ENCODE data around the gene PVRIG. TPM values are rescaled to one million over a fixed set of nuclear protein-coding genes. Genes with fewer than 3 reads are reported as not detected.

PVRIG gene
- total and polyA plus RNA-seq, 2 of the 4 experiments (the other 2 are of a cell fraction): not detected

DNA sequence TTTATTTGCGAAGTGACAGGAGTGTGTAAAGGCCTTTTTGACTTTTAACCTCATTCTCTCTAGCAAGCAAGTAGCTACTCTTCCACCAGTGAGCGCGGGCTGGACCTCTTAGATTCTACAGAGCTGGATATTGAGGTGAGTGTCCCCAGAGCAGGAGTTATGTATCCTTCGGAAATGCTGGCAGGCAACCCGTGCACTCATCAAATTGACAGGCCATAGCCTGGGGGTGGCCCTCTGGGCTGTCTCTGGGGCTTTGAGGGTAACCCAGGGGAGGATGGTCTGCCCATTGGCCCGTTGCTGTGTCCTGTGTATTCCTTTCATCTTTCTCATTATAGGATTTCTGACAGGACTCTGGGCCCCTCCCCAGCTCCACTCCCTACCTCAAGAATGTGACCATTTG is 6.1 kb upstream of the PVRIG start:
- Histone ChIP-seq H2BK20ac (ENCODE audit: low read depth, low read length) (no peak overlapping the region), H3K9me1 (ENCODE audit: insufficient read depth, low read length) (no peaks in the 10 kb centered on the region), H3K27ac (ENCODE audit: insufficient read depth, low read length) (no peak overlapping the region), H2BK15ac (ENCODE audit: low read depth, low read length) (no peak overlapping the region), H3K23ac (ENCODE audit: low read depth, low read length) (no peak overlapping the region), H4K91ac (ENCODE audit: insufficient read depth, low read depth, low read length) (no peak overlapping the region), H3K14ac (replicated peaks; ENCODE audit: low read depth, low read length) (no peak overlapping the region), H3K56ac (ENCODE audit: extremely low read depth, insufficient read depth, low read length) (no peak overlapping the region), H3K18ac (ENCODE audit: low read depth, low read length) (no peak overlapping the region), H3K4ac (ENCODE audit: low read depth, low read length) (no peak overlapping the region), H2BK120ac (ENCODE audit: low read depth, low read length) (no peak overlapping the region), H2AK5ac (ENCODE audit: low read depth, low read length) (no peak overlapping the region), H3K4me2 (ENCODE audit: low read depth, low read length) (no peak overlapping the region), H4K8ac (ENCODE audit: low read depth in 2 of 2, low read length in 2 of 2) (no peak overlapping the region), H3K9ac (ENCODE audit: low read depth, low read length) (no peak overlapping the region), H4K5ac (ENCODE audit: low read depth, low read length) (no peak overlapping the region), H4K20me1 (ENCODE audit: insufficient read depth, low read length) (no peaks in the 10 kb centered on the region), H3K79me1 (ENCODE audit: low read depth in 1 of 2, low read length in 2 of 2) (no peaks in the 10 kb centered on the region), H2BK5ac (ENCODE audit: low read depth, low read length, poor library complexity, severe bottlenecking) (no peak overlapping the region), H2AFZ (replicated peaks; ENCODE audit: low read length, poor library complexity) (no peak overlapping the region), H3K9me3 (ENCODE audit: control insufficient read depth, insufficient read depth, low read length) (no peaks in the 10 kb centered on the region), H3K36me3 (ENCODE audit: control insufficient read depth, insufficient read depth, low read length) (no peaks in the 10 kb centered on the region), H3K4me1 (ENCODE audit: control insufficient read depth, insufficient read depth, low read length) (no peaks in the 10 kb centered on the region), H3K4me3 (ENCODE audit: insufficient read depth, low read depth, low read length) (no peak overlapping the region), H2AK9ac (replicated peaks; ENCODE audit: low read depth, low read length, poor library complexity) (no peak overlapping the region), H3K27me3 (ENCODE audit: control insufficient read depth, insufficient read depth, low read length) (no peaks in the 10 kb centered on the region; the same call in 1 of the 2 replicates)
- 40% methylated on average over 1 of the region's 6 CpGs; no CpG with 5 or more reads in 1 of the 2 experiments for WGBS, 2 experiments (ENCODE audit: extremely low coverage in 2 of 2, insufficient read length in 1 of 2)
- CTCF ChIA-PET: no interaction called here
- dilution Hi-C loops (cut with HindIII; ENCODE audit: low sequenced_read_pairs, unreplicated experiment): no loop called here
- no peak for ATAC-seq (ENCODE audit: low read depth)
- intact Hi-C loops (cut with micrococcal nuclease): no loop called here
- no peak for DNase-seq
- in situ Hi-C loops (cut with MboI; ENCODE audit: low sequenced_read_pairs): no loop called here
- POLR2A ChIA-PET (ENCODE audit: unreplicated experiment): no interaction called here
- TF ChIP-seq CHD1 (IDR thresholded peaks at IDR 0.05; ENCODE audit: low read depth, low read length) (no peak), NFE2L2 (IDR thresholded peaks at IDR 0.05; ENCODE audit: low read depth, low read length) (no peak), POLR2A (IDR thresholded peaks at IDR 0.05; ENCODE audit: low read depth, low read length) (no peak), BHLHE40 (IDR thresholded peaks at IDR 0.05; ENCODE audit: low read depth, low read length) (no peak), MAFK (IDR thresholded peaks at IDR 0.05; ENCODE audit: low read depth, low read length) (no peak), CTCF (conservative IDR thresholded peaks at IDR 0.05; ENCODE audit: low read depth, low read length) (no peak), RCOR1 (IDR thresholded peaks at IDR 0.05; ENCODE audit: insufficient replicate concordance, low read length) (no peak), FOS (IDR thresholded peaks at IDR 0.05; ENCODE audit: low read depth, low read length) (no peak), MXI1 (IDR thresholded peaks at IDR 0.05; ENCODE audit: borderline replicate concordance, low read depth, low read length) (no peak), MAZ (IDR thresholded peaks at IDR 0.05; ENCODE audit: borderline replicate concordance, low read depth, low read length) (no peak), USF2 (IDR thresholded peaks at IDR 0.05; ENCODE audit: low read depth, low read length) (no peak), RFX5 (IDR thresholded peaks at IDR 0.05; ENCODE audit: low read depth, low read length) (no peak), CEBPB (IDR thresholded peaks at IDR 0.05; ENCODE audit: low read depth, low read length) (no peak)
- no TSS peak for BruUV-seq (replicated peaks)

All from IMR-90 (cell line).